ENCODE results near the gene ITPKA.
"Not testable (repeated sequence)": the region's sequence is repeated elsewhere in the genome, so short reads cannot be mapped to it uniquely, and the experiment has no call there.

ITPKA gene

DNA sequence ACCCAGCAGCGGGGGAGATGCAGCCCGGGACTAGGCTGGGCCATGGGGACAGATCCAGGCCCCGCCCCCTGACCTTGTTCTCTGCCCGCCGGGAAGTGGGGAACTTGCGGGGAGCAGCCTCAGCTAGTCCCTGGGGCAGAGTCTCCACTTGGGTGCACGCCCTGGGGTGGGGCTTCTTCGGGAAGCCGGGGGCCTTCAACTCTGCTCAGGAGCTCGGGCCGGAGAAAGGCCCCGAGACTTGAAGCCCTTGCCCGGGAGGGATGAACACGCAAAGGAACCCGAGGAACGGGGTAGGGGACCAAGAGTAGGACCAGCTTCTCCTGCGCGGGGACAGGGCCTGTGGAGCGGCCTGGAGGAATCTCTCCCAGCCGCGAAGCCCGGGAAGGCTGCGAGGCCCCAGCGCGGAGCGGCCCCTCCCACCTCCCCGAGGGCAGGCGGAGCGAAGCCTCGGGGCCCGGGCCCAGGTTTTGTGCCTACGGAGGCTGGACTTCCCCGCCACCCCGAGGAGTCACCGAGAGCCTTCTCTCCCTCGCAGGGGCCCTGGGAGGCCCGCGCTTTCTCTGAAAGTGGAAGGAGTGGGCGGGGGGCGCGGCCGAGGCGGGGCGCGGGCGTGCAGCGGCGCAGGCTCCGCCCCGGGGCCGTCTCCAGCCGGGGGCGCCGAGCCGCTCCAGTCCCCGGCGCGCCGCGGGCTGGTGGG is at the start of gene ITPKA:
Gene ITPKA, plus strand, starts transcription at position 670 of the 697 bp plus-strand sequence. CDS start 54 bp downstream, outside the sequence.
- peak; percentile 34 for DNase-seq

- DNase-seq: no peak
These were observed 48.3 kb upstream of the ITPKA start for GRCh38 chr15:41445399-41445798.

- no peak for DNase-seq
These were observed 31.4 kb upstream of the ITPKA start for GRCh38 chr15:41462084-41462795.

- DNase-seq: no peak
These were observed 28.6 kb upstream of the ITPKA start for GRCh38 chr15:41464889-41465580.

GRCh38 chr15:41465822-41466421 is 27.8 kb upstream of the ITPKA start:
- no peak for DNase-seq

DNA sequence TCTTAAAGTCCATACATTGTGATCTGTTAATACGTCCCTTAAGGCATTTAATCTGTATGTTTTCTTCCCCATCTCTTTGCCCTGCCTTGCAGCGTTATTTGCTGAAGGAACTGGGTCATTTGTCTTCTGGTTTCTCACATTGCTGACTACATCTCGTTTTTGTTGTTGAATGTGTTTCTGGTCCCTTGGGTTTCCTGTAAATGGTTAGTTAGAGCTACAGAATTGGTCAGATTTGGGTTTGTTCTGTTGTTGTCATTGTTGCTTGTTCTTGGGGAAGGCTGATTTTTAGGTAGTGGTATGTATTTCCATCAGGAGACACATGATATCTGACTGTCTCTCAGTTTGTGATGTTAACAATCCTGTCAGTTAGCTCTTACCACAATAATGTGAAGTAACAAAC is 27.0 kb upstream of the ITPKA start:
- no peak for DNase-seq

DNA sequence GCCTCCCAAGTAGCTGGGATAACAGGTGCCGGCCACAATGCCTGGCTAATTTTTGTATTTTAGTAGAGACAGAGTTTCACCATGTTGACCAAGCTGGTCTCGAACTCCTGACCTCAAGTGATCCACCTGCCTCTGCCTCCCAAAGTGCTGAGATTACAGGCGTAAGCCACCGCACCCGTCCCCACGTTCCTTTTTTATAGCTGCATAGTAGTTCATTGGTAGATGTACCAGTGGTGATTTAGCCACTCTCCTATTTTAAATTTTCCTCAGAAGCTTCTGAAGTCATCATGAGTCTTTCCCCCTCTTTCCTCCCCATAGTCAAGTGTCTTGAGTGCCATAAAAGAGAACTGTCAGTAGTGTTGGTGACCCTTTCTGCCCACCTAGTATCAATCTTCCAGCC is 24.0 kb upstream of the ITPKA start:
- not testable (repeated sequence) for DNase-seq

GRCh38 chr15:41473418-41473817 is 20.3 kb upstream of the ITPKA start:
- DNase-seq: no peak

DNA sequence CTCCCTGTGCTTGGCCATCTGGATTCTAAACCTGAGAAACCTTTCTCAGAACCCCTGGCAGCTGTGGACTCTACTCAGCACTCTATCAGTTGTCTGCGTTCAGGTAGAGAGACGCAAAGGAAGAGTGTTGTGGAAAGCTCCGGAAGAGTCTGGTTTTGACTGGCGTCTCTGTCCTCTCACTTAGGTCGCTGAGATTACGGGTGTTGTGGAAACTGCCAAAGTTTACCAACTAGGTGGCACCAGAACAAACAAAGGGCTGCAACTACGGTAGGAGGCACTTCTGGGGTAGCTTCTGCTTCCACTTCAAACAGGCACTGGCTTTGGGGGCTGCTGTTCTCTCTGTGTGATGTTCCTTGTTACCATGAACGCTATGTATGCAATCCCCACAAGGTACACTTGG is 19.2 kb upstream of the ITPKA start:
- DNase-seq: no peak

DNA sequence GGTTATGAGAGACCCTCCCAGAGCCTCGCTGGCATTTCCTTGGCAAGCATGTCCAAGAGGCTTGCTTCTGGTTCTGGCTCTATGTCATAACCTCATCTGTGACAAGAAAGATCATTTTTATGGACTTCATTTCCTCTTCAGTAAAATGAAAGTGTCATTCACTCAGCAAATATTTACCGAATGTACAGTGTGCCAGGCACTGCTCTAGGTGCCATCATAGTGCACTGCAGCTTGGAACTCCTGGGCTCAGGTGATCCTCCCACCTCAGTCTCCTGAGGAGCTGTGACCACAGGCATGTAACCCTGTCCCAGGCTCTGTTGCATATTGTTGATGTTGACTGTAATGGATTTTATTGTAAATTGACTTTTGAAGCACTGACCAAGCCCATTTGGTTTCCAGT is 18.7 kb upstream of the ITPKA start:
- DNase-seq: no peak

DNA sequence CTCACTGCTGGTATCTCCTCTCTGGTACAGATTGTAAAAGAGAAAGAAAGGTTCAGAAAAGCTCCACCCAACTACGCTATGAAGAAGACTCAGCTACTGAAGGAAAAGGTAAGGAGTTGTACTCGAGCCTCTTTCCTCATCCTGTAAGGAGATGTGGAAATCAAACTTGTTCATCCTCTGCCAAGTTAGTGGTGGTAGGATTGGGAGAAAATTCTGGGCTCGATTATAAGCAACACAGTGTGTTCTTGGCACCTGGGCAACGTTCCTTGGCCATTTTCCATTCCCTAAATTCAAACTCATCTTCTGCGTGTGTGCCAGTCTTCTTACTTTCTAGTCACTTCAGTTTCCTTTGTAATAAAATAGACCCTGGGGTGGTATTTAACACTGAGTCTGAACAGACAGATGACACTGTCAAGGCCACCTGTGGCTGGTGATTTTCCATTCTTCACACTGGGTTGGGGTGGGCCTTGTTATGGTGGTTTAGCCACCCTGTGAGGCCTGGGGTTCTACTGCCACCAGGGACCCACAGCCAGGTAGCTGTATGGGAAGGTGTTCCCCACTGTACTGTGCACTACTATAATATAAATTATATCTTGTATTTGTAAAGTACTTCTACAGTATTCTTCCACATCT is 17.1 kb upstream of the ITPKA start:
- DNase-seq: no peak

DNA sequence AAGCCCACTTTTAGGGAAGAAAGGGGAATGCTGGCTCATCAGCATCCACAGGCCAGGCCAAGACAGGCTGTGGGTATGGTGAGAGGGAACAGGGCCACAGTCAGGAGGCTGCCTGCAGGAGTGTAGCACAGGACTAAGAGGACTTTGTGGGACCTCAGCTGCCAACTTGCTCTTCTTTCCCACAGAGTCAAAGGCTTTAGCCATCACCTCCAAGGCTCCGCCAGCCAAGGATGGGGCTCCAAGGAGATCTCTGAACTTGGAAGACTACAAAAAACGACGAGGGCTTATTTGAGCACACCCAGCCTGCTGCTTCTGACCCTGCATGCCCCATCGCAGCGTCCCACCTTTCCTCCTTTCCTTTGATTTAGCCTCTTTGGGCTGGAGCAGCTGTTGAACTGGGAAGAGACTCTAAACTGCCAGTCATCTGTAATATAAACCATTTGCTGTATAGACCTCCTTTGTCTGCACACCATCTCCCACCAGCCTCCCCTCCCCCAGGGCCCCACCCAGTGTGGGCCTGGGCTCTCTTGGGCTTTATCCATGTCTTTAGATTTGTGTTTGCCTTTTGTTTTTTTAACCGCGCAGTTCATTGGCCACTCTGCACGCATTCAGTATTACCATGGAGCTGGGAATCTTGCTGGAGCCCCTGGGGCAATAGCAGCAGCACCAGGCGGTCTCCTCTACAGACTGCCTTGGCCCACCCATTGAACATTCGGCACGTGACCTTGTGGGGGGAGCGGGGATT is 13.1 kb upstream of the ITPKA start:
- no peak for DNase-seq

DNA sequence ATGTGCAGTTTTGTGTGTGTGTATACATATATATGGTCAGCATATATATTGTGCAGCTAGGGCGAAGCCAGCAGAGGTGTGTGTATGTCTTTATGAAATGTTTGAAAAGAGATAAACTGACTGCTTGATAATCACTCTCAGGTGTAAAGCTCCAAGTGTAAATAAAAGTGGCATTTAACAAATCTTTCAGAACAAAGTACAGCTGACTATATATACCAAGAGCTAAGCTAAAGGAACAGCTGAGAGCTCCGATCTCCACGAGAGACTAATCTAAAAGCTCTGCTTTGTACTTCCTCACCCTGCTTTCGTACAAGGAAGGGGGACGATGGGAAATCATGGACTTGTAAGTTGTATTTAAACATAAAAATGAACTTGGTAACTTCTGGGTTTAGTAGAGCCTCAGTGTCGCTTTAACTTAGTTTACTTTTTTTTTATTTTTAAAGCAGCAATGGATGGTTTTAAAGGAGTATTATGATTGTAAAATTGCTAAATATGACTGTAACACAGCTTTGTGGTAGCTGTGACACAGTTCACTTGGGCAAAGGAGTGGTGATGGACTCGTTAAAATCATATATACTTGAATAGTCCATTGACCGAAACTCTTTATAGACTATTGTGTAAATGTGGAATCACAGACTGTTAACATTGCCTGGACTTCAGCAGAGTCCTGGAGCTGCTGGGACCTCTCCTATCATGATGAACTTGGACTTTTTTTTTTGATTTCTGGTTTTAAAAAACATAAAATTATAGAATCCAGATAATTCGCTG is 11.4 kb upstream of the ITPKA start:
- DNase-seq: no peak

GRCh38 chr15:41483115-41483514 is 10.6 kb upstream of the ITPKA start:
- DNase-seq: no peak

DNA sequence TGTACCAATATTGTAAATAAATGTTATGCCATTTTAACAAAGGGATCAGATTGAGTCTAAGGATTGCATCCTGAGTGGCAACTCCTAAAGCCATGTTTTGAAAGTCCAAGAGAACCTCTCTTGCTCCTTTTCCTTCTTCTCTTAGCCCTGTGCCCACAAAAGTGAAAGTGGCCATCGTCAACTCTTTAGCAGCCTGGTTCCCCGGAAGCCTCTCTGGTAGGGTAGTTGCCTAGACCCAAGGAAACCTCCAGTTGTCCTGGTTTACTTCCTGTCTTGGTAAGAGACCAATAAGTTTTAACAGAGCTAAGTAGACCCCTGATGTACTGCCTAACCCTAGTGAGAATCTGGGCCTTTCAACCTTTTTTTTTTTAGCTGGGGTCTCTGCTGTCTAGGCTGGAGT is 10.2 kb upstream of the ITPKA start:
- no peak for DNase-seq

DNA sequence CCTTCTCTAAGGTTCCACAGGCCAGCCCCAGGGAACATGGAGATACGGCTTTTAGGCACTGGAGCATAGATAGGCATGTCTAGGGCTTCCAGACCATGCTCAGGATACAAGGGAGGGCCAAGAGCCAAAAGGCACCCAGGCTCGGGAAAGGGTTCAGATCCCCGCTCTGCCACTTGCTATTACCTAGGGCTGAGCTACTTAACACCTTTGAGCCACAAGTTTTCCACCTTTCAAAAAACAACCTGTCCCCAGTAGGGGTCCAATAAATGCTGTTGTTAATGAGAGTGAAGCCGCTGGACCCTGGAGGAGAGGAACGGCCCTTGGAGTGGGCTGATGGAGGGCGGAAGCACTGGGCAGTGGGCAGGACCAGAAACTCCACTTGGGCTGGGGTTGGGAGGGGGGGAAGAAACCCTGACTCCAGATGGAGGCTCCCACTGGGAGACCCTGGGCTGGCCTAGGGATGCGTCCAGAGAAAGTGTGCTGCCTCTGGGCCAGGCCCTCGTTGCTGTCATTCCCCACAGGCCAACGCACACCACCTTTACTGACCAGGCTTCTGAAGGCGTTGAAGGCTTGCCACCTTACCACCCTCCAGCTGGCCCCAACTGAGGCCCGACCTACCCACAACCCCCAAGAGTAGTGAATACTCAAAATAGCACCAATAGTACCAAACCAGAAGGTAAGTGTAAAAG is 8.6 kb upstream of the ITPKA start:
- DNase-seq: no peak

- no peak for DNase-seq
These were observed 7.4 kb upstream of the ITPKA start for GRCh38 chr15:41486286-41486685.

DNA sequence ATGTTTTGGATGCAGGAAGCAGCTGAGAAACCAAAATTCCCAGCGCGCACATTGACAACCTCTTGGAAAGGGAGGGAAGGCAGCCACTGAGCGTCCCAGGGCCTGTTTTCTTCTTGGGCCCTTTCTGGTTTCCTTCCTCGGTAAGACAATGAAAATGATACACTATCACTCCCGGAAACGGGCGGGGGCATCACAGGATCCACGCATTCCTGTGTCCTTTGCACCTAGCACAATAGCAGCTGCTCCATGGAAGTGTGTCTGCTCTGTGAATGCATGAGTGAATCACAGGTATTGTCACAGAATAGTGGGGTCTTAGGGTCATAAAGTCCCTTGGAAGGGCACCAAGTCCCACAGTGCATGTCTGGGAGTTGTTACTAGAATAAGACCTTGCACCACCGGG is 6.3 kb upstream of the ITPKA start:
- no peak for DNase-seq

- DNase-seq: no peak
These were observed 5.9 kb upstream of the ITPKA start for GRCh38 chr15:41487802-41488201.

GRCh38 chr15:41489641-41490040 is 4.0 kb upstream of the ITPKA start:
- DNase-seq: no peak

GRCh38 chr15:41490355-41490754 is 3.3 kb upstream of the ITPKA start:
- peak; percentile 82 for DNase-seq
